Raji (cell line): ENCODE measurements around the gene ALLC.

ENCODE experiments used
- POLR2A ChIP-seq: IDR thresholded peaks from 2 replicates; pipeline ENCODE4 v1.6.1; 2011; ENCODE audit warnings: low read depth, low read length, control low read depth; ENCODE audit not compliant: insufficient read depth

Gene ALLC

DNA sequence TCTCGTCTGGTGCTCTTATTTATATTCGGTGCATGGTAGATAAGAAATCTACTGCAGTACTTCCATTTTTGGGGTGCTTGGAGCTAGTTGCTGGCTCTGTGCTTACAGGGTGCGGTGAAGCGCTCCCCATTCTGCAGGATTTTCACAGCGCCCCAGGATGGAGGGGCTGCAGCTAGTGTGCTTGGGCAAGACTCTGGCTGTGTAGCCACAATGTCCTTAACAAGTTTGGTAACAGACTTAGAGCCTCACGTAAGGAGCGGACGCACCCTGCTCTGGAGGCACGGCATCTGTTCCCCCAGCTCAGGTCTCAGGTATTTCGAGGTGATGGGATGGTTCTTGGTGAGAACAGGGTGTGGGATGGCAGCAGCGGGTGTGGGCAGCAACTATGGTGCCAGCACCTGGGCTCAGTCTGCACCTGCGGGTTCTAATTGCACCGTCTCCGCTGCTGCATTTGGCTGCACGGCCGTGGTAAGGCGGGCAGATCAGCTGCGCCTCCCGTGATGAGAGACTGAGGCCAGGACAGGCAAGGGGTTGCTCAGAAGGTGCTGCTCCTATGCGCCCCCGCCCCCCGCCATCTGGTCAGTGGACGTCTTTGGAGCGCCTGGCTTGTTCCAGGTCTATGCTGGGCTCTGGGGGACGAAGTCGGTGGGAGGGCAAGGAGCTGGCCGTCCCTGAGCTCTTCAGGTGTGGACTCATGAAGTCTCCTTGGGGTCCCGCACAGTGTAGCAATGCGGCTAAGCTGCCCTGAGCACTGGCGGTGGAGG, 20.1 kb upstream of the ALLC start:
- no peak for TF ChIP-seq POLR2A

DNA sequence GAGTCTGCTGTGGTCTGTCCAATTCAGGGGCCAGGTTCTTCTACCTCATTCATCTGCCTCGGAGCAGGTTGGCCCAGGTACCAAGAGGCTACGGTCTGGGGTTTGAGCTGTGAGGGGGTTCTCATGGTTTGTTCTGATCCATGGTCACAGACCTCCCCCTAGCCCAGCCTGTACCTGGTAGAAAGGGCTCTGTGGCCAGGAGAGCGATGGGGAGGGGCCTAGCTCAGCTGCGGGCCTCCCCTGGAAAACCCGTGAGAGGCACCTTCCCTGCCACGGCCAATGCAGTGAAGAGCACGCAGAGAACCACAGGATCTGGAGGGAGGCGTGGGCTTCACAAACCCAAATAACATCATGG, 19.6 kb upstream of the ALLC start:
- TF ChIP-seq POLR2A: no peak

DNA sequence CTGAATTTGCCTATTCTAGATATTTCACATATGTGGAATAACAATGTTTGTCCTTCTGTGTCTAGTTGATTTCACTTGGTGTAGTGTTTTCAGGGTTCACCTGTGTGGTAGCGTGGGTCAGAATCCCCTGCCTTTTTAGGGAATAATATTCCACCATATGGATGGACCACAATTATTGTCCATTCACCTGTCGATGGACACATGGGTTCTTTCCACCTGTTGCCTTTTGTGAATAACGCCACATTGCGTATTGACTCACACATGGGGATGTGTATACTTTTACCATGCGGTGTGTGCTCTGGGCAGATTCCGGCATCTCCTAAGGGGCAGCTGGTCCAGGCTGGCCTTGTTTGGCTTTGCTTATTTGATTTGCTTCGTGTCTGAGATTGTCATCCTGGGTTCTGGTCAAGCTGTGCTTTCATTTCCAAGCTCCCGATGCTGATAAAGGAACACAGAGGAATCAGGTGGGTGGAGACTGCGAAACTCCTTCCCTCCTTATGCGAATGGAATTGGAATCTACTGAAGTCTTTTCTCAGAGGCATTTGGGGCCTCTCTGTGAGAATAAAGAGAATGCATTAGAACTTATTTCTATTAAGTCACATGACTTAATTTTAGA, 18.9 kb upstream of the ALLC start:
- TF ChIP-seq POLR2A: no peak

DNA sequence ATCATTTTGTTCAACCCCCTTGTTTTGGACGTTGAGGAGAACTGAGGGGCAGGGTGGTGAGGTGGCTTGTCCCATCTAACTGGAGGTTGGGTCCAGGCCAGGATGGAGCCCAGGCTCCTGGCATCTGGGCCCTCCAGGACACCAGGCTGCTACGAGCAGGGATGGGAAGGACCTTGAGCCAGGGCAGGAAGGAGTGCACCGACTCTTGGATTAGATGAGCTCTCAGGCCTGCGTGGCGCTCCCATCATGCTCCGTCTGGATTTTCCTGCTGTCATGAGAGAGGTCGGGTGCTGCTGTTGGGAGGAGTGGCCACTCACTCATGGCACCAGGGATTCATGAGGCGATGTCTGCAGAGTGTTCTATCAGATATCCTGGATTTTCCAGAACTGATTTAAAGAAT, 18.3 kb upstream of the ALLC start:
- TF ChIP-seq POLR2A: no peak

DNA sequence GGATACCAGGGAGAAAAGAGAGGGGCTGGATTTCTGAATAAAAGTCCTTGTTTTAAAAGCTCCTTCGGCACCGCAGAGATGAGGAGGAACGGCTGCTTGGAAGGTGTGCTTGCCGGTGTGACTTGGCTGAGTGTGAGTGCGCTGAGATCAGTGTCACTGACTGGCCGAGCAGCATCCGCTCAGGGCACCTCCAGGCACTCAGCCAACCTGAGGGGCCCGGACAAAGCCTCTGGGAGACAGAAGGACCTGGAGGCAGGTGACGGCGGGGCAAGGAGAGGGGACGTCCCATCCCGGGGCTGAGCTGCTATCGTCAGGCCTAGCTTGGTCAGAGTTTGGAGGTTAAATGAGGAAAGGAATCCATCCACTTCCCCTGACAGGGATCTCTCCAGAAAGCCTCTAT, 16.8 kb upstream of the ALLC start:
- no peak for TF ChIP-seq POLR2A

DNA sequence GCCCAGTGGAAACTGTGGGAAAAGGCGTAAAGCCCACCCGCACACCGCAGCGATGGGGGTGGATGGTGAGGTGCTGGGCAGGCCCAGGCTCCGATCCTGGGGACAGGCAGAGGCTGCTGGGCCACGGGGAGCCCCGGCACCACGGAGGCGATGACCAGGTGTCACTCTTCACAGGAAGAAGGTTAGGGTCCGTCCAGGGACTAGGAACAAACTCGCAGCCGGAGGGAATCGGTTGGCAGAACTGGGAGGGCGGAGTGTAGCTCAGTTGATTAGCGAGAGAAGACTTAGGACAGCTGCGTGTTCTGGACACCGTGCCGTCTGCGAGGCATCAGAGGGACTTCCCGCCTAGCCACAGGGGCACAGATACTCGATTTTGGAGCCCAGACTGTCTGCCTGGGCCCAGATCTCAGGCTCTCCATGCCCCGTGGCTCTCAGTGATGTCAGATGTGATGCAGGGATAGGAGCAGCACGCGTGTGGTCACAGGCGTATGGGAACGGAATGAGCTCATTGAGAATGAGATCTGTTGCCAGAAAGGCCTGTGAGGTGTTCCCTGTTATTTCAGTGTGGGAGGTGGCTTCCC, 16.1 kb upstream of the ALLC start:
- TF ChIP-seq POLR2A: no peak

DNA sequence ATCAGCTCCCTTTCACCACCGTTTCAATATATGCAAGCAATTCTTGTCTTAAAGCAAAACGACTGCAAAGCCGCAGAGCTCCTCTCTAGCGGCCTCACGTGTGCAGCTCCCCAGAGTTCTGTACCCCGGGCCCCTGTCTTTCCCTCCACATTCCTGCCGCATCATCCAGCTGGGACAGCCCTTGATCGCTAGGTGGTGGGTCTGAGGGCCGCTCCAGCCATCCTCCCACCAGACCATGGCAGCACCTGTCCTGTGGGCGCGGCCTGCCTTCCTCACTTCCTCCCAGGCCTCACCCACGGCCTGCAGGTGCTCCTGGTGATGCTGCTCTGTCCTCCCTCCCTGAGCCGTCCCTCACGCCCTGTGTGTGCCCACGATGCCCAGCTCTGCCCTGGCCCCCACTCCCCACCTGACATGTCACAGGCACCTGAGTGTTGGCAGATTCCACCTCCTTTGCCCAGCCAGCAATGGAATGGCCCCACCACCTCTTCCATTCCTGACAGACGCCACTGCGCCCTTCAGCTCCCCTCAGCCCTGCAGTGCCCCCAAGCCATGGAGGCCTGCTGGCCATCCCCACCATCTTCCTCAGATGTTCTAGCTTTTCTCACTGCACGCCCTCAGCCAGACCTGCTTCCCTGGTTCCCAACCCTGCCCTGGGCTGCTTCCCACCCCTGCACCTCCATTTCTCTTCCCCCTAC, 15.3 kb upstream of the ALLC start:
- no peak for TF ChIP-seq POLR2A

DNA sequence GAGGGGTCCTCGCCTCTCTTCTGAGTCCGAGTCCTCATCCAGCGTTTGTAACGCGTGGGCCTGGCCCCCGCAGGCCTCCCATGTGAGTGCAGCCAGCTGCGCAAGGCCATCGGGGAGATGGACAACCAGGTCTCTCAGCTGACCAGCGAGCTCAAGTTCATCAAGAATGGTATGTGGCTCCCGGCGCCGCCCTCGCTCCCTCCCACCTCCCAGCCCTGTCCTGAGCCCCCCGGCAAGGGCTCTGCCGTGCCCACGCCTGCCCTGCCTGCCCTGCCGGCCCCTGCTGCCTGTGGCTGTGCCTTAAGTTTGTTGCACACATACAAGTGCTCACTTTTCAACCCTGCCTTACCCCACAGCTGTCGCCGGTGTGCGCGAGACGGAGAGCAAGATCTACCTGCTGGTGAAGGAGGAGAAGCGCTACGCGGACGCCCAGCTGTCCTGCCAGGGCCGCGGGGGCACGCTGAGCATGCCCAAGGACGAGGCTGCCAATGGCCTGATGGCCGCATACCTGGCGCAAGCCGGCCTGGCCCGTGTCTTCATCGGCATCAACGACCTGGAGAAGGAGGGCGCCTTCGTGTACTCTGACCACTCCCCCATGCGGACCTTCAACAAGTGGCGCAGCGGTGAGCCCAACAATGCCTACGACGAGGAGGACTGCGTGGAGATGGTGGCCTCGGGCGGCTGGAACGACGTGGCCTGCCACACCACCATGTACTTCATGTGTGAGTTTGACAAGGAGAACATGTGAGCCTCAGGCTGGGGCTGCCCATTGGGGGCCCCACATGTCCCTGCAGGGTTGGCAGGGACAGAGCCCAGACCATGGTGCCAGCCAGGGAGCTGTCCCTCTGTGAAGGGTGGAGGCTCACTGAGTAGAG, 14.4 kb upstream of the ALLC start:
- TF ChIP-seq POLR2A: no peak

DNA sequence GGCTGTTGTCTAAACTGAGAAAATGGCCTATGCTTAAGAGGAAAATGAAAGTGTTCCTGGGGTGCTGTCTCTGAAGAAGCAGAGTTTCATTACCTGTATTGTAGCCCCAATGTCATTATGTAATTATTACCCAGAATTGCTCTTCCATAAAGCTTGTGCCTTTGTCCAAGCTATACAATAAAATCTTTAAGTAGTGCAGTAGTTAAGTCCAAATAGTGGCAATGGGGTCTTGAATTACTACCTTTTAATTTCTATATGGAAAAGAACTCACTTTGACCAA, 13.8 kb upstream of the ALLC start:
- no peak for TF ChIP-seq POLR2A

DNA sequence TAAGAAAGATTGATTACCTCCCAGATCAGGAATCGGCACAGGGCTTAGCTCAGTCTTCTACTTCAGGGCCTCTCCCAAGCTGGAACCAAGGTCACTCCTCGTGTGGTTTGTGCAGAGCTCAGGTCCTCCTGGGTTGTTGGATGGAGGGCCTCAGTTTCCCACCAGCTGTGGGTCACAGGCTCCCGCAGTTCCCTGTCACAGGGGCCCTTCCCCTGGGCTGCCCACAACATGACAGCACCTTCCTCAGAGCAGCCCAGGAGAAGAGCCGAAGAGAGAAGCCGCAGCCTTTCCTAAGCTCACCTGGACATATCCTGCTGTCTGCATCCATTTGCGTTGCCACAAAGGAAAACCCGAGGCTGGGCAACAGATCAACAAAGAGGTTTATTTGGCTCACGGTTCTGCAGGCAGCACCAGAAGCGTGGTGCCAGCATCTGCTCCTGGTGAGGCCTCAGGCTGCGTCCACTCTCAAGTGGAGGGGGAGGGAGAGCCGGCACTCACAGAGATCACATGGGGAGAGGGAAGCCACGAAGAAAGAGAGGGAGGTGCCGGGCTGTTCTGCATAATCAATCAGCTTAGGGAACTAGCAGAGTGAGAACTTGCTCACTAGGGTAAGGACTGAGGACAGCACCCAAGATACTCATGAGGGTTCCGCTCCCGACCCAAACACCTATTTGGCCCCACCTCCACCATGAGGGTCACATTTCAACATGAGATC, 13.0 kb upstream of the ALLC start:
- TF ChIP-seq POLR2A: no peak

DNA sequence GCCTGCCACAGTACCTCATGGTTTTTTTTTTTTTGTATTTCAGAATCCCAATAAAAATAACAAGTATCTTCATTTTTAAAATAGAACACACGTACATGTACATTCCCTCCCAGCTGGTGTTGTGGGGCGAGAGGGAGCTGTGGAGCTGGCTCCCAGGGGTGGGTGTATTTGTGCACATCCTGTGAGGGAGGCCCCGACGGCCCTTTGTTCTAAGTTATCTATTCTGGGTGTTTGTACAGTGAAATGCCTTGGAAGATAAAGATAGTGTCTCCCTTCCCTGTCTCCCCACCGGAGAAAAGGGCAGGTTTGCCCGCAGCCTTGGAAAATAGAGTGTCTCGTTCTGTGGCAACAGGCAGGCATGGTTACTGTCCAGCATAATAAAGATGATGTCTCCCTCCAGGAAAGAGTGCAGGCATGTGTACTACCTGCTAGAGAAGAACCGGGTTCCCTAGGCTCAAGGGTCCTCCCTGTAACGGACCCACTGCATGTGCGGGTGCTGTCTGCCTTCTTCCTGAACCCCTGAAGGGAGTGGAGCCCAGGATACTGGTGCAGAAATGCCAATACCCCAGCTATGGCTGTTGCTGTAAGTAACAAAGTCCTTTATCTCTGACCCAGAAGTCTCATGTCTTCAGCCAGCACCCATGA, 12.1 kb upstream of the ALLC start:
- TF ChIP-seq POLR2A: no peak

DNA sequence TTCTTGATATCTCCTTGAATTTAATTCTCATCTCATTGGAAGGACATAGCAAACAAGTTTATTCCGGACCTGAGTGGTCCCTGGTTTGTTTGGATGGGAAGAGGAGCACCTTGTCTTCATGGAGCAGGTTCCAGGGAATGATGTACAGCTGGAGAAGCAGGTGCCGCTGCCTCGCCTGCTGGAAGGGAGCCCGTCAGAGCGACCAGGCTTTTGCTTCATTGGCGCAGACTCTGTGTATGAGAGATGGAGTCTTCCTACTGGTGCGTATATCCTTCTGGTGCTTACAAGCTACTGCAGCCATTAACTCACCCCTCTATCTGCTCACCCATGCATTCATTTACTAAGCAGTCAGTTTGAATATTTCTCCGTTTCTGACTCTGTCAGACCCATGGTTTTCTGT, 11.6 kb upstream of the ALLC start:
- no peak for TF ChIP-seq POLR2A

DNA sequence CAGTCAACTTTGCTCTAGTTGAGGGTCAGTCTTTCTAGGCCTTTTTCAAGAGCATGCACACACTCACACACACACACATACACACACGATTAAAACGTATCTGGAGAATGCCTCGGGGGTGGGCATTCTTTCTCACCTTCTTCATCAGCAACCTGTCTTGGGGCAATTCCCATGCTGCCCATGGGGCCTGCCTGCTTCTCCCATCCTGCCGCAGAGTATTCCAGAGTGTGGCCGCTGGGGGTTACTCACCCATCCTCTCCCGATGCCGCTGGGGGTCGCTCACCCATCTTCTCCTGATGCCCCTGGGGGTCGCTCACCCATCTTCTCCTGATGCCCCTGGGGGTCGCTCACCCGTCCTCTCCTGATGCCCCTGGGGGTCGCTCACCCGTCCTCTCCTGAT, 10.8 kb upstream of the ALLC start:
- TF ChIP-seq POLR2A: no peak

DNA sequence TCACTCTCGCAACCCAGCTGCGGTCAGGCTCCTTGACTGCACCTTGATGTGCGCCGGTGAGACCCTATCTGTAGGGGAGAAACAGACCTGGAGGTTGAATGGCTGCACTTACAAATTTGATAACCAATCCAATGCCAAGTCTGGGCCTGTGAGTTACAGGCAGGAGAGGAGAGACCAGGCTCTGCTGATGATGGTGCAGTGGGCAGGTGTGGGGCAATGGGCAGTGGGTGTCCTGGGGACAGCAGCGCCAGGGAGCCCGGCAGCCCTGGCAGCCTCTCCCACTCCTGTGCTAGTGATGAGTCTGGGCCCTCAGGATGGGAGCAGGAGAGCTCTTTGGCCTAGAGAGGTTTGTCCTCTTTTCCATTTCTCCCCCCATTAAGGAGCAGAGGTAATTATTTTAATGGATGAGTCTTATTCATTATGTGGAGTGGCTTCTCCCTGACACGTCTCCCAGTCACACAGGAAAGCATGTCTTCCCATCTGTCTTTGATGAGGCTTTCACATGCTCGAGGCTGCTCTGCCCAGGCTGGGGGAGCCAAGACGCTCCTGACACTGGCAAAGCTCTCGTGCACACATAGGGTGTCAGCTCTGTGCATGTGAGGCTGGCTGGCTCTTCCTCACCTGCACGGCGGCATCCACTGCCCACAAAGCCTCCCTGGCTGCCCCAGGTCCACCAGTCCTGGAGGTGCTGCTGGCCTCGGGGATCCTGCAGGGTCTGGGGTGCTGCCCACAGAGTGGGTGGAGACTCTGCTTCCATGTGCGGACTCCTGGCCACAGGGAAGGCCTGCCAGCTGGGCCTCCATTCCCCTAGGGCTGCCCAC, 10.0 kb upstream of the ALLC start:
- TF ChIP-seq POLR2A: no peak

DNA sequence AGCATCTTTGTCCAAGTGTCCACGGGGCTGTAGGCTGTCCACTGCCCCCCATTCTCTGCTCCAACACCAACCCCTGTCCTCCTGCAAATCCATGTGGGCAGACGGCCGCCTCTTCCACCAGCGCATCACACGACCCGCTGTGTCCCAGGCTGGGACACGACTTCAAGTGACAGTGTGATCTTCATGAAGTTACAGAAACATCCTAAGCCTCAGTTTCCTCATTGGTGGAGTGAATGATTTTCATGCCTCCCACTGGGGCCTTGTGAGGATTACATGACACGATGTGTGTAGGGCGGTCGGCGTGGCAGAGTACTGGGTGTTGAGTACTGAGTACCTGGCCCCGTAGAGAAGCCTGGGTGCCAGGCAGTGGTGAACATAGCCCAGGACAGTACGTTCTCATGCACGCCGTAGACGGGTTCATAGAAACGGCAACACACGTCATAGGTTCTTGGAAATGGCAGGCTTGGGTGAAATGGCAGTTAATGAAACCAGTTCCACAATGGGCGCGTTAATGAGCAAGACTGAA, 9.3 kb upstream of the ALLC start:
- TF ChIP-seq POLR2A: no peak
